GM03348 (cell line): ENCODE results near the gene SPTB.
A peak's percentile ranks its signal among the peaks of the same experiment; 100 is the strongest.

Experiments used
- DNase-seq: peaks from one replicate; pipeline ENCODE4 v3.0.0; 2012; ENCODE audit warnings: low spot score

SPTB gene

DNA sequence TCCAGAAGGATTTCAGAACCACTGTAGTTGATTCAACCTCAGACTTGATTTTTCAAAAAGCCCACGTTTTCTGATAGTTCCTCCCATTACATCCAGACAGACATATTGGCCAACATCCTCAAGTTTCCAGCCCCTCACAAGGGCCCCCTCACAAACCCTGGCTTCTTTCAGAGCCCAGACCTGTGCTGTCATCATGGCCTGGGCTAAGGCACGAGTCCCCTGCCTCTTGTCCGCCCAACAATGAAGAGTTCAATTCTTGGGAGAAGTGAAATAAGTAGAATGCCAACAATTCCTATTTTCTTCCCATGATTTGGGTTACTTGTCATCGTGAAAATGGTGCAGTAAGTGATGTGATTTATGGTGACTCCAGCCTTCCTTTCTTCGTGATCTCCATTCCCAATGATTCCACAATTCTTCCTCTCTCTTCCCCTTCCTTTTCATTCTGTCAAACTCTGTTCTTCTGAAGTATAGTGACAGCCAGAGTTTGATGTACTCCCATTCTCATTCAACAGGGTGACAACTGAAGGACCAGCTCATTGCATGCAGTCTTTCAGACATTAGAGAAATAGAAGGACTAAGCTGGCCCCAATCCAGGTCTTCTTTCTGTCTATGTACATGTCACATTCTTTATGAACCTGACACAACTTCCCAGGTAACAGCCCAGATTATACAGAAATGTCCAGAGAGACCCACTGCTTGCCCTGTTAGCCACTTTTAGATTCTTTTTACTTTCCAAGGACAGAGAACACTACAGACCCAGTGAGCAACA lies 29.2 kb downstream of the SPTB start:
- no peak for DNase-seq

DNA sequence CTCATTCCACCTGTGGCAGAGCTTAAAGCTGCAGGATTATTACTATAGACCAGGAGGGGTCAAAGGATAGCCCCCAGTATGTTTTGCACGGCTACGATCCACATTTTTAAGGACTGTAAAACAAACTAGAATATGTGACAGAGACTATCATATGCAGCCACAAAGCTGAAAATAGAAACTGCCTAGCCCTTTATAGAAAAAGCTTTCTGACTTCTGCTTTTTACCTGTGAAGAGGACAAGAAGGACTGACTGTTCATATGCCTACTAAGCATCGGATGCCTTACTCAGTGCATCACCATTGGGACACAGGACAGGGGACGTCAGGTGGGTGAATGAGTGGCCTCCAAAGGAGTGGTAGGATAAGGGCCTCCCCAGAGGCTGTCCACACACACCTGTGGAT lies 29.8 kb downstream of the SPTB start:
- DNase-seq, result no peak

DNA sequence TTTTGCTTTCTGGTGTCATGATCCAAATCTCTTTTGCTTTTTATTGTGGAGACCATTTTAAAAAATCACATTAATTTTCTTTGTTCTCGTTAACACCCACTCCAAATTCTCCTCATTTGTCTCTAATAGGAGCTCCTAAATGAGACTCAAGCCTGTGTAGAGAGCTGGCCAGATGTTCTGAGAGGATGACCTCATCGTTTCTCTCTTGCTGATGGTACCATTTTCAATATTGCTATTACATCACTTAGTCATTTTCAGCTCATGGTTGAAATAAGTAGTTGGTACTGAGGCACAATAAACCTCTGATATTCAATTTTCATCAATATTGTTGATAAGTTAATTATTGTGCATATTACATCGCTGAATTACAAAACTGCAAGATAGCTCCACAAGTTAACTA lies 31.5 kb downstream of the SPTB start:
- no peak for DNase-seq

DNA sequence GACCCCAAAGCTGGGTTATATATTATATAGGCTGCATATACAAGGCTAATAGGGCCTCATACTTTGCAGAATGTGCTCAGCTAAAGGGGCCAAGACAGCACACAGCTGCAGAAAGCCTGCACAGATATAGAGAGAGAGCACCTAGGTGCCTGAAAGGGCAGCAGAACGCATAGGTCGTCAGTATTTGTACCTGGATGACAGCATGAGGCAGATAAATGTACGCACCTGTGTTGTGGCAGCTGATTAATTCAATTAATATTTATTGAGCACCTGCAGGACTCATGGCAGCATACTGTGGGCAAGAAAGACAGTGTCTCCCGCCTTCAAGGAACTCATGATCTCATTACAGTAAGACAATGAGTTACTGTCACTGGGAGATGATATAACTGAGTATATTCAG lies 33.4 kb downstream of the SPTB start:
- DNase-seq, result no peak

DNA sequence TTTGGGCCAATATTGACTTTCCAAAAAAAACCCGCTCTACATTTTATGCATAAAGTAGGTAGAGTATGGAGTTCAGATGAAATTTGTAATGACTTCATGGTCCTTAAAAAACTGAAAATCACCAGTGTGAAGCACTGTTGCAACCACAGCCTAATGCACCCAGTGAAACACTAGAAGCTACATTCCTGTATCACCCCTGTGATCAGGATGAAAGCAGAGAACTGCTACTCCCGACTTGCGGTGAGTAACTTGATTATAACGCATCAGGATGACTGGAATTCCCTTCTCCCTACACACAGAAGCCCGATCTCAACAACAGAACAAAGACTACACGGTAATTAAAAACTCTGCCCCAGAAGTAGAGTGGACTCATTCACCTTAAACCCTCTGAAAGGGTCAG lies 33.8 kb downstream of the SPTB start:
- peak; percentile 32 for DNase-seq

DNA sequence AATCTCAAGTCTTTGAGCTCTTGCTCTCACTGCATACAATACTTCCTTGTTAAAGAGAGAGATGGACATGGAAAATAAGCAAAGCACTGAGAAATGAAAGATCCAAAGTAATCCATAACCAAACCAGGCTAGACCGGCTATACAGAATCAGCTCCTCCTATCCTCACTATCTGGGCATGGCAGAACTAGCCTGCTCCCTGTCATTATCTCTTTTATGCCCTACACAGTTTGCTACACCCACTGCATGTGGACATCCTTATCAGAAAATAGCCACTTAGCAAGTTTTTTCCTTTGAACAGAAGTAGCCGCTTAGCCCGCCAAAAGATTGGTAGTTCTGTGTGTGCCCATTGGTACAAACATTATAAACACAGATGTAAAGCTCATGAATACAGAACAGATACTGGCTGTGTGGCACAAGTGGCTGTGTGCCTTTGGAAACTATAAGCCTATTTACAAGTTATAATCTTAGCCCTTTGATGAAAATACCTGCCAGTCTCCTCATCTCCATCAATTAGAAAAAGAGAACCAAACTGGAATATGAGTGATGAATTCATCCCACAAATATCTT lies 34.7 kb downstream of the SPTB start:
- no peak for DNase-seq

DNA sequence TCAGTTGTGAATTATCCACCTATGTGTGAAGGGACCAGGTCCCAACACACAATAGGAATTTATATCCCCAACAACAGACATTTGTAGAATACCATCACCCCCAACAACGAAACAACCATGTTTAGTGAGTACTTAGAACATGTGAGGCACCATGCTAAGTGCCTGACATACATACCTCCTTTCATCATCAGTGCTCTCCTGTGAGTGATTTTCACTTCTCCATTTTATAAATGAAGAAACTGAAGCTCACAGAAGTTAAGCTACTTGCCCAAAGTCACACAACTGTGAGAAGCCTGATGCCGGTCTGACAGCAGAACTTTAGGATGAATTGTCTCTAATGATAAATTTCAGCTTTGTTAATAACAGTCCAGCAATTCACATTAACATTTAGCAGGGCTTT lies 35.4 kb downstream of the SPTB start:
- no peak for DNase-seq

DNA sequence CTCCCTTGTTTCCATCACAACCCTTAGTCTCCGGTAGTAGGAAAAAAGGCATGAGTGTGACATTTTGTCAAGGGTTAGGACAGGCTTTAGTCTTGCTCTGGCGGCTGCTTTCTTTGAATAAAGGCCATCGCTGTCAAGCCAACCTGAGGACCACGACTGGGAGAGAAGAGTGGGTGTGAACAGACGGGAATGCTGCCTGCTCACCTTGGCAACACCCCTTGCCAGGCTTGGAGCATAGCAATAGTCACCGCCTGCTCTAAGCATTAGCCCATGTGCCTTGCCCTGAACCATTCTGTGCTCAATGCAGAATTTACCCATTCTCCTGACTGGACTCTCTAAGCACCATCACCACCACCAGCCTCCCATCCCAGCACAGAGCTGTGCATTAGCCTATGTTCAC lies 36.2 kb downstream of the SPTB start:
- no peak for DNase-seq

DNA sequence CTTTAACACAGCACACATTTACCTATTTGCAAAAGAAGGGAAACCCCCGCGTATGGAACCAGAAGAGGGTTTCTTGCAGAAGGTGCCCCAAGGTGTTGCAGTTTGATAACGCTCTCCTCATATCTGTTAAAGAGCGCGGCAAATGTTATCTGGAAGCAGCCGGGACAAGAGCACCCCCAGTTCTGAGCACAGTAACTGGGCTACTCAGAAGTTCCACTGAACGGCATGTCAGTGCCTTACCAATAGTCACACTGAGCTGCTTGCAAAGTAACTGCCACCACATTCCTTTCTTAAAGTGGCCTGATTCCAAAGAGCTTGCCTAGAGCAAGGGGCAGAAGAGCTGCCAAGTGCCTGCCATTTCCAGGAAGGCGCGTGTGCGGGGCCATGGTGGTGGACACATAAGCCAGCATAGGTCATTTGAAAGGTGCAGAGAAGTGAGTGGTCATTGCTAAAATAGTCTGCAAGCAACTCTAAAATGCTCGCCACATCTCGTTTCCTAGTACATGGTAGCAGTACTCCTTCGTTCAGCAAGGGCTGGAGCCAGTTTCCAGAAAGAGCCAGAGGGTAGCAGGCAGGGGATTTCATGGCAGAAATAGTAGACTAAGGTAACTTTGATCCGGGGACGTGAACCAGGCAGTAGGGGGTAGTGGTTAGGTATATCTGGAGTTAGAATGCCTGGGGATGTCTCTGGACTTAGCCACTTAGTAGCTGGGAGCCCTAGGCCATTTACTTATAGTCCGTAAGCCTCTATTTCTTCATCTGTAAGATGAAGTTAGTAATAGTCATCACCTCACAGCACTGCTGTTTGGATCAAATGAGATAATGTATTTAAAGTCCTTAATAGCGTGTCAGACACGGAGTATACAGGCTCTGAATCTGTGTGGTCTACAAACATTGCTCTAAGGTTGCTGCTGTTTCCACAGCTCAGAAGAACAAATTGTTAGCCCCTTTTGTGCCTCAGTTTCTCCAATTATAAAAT lies 37.6 kb downstream of the SPTB start:
- DNase-seq, result no peak

DNA sequence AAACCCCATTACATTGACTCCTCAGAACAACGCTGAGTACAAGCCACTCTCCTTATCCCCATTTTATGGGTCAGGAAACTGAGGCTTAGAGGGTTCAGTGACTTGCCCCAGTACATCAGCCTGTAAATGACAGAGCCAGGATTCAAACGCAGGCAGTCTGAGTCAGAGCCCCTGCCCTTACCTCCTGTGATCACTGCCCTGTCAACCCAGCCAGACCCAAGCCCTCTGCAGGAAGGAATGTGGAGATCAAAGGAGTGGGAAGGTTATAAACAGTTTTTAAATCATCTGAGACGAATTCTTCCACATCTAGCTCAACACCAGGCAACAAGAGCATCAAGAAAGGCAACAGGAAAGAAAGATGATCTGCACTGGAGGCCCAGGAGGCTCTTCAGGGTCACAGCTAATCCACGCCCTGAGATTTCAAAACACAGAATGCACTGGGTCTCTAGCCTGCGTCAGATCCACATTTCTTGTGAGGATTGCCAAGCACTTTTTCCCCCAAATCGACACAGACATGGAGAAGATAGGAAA lies 38.5 kb downstream of the SPTB start:
- peak; percentile 52 for DNase-seq

DNA sequence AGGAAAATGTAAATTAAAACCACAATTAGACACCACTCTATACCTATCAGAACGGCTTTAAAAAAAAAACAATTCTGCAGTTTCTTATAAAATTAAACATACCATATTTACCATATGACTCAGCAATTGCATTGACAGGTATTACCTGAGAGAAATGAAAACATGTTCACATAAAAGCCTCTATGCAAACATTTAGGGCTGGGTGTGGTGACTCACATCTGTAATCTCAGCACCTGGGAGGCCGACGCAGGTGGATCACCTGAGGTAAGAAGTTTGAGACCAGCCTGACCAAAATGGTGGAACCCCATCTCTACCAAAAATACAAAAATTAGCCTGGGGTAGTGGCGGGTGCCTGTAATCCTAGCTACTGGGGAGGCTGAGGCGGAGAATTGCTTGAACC lies 41.1 kb downstream of the SPTB start:
- no peak for DNase-seq

DNA sequence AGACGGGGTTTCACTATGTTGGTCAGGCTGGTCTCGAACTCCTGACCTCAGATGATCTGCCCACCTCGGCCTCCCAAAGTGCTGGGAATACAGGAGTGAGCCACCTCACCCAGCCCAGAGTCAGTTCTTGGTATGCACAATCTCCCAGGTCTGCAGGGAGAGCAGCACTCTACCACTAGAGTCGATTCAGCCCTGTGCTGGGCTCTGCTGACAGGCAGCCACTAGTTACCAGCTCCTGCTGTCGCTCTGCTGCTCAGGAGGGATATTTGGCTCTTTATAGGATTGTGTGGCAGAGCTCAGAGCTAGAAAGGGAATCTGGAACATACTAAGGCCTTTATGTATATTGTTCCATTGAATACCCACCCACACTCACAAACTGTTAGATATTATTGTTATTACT lies 44.3 kb downstream of the SPTB start:
- DNase-seq, result no peak

DNA sequence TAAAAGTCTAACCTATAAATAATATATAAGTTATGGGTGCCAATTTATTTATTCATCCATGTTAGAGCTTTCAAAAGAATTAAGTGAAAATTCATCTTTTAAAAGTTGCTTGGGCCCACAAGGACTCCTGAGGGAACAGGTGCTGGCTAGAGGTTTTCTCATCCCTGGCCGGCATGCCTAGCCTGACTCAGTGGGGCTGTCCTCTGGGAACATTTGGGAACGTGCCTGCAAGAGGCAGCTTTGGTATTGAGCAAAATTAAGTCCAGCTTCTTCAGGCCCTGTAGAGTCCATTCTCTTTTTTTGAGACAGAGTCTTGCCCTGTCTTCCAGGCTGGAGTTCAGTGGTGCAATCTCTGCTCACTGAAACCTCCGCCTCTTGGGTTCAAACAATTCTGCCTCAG lies 44.7 kb downstream of the SPTB start:
- DNase-seq, result no peak

DNA sequence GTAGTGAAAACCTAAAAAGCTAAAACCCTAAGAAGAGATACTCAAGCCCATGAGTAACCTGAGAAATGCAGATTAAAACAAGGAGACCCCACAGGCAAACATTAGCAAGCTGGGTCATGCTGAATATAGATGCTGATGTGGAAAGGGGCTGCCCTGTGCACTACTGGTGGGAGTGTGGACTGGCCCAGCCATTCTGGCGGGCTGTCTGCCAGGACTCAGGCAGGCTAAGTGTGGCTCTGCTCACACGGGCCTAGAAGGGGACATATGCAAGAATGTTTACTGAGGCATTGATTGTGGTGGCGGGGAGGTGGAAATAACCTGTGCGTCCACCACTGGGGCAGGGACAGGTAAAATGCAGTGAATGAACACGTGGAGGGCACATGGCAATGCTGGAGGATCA lies 48.3 kb downstream of the SPTB start:
- DNase-seq, result no peak

DNA sequence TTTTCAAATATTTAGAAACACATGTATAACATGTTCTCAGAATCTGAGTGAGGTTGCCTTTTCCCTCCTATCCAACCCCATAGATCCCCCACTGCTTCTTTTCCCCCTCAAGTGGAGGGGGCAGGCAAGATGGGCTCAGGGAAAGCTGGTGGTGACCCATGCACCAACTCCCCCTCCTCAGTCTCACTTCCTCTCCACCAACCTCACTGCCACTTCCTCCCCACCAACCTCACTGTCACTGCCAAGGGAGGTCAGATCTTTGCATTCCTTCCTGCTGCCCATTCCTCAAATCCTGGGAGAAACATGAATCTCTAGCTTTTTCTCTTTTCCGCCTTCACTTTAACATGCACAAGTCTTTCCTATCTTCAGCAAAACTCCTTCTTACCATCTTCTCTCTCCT lies 48.7 kb downstream of the SPTB start:
- DNase-seq, result no peak

DNA sequence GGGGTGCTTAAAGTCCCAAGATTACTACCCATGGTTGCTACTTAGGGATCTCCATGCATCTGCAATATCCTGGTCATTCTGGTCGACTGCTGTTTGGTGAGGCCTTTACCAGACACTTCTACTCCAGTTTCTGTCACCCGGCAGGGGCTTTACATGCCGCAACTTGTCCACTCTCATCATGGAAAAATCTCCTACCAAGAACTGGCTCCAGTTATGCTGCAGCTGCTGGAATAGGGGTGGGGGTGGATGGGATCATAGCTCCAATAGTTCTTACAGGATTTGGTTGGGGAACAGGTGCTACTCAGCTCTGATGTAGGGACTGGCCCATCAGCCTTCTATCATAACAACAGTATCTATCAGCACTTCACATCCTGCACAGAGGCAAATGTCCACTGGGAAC lies 51.6 kb downstream of the SPTB start:
- no peak for DNase-seq

DNA sequence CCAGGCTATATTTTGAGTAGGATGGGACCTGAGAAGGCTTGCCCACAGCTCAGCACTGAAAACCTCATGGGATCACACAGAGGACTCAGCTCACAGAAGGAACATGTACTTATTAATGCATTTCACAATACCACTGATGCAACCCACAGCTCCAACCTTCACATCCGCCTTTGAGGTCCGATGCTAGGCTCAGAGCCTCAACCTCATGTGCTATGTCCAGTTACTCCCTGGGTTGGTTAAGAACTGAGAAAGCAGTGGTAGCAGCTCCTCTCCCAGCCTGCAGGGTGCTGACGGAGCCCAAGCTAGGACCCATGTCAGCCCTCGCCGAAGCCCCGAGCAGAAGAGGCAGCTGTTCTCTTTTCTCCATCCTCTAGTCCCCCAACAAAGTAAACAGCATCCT lies 52.9 kb downstream of the SPTB start:
- DNase-seq, result peak; percentile 16

DNA sequence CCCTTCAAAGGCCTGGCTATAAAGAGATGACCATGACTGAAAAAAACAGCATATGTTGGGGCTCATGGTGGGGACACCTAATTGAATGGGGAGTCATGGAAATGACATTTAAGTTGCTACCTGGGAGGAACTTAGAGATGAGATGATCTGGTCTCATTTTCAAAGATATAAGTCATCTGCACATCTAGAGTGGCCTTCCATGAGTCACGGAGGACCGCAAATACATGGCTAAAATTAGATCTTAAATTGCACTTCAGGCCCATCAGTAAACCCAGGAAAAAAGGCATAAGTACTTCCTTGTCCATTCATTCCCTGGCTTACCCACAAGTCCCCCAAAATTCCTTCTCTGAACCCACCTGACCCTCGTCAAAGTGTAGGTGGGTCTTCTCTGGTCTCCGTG lies 53.4 kb downstream of the SPTB start:
- peak; percentile 28 for DNase-seq

DNA sequence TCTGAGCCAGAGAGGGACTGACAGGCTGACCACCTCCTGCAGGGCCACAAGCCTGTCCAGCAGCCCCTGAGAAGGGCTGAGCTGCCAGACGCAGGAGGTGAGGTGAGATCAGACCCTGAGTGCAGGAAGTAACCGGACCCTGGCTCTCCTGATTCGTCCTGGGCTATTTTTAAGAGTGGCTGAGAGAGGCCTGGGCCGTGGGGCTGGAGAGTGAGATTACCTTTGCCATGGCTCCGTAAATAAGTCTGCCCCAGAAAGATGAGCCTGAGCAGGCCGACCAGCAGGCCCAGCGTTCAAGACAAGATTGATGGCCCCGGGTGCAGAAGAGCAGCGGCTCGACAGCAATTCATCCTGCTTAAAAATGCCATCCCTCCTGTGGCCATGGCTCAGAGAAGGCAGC lies 54.2 kb downstream of the SPTB start:
- no peak for DNase-seq

DNA sequence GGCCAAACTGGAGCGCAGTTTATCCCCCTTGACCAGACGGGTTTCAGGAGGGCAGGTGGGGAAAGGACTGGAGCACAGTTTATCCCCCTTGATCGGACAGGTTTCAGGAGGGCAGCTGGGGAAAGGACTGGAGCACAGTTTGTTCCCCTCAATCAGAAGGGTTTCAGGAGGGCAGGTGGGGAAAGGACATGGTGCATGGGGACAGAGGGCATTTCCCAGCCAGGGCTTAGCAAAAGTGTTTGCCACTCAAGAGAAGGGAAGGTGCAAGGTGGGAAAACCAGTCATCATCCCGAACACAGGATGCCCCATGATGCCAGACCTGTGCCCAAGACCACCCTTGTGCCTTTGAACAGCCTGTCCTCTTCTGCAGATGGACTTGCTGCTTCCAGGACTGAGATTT lies 54.7 kb downstream of the SPTB start:
- no peak for DNase-seq

DNA sequence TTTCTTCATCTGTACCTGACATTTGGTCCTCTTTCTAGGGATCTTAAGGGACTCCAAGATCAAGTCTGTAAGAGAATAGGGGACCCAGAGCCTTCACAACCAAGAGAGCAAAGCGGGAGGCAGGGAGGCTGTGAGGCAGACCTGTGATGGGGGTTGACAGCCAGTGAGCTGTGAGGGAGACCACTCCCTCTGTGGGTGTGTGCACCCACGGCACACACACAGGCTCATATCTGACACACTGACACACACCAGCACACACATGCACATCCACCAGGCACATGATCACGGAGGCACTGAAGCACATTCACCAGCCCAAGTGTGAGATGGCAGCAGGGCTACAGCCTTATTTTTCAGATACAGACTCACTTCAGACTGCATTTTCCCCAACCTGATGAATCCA lies 55.2 kb downstream of the SPTB start:
- no peak for DNase-seq

DNA sequence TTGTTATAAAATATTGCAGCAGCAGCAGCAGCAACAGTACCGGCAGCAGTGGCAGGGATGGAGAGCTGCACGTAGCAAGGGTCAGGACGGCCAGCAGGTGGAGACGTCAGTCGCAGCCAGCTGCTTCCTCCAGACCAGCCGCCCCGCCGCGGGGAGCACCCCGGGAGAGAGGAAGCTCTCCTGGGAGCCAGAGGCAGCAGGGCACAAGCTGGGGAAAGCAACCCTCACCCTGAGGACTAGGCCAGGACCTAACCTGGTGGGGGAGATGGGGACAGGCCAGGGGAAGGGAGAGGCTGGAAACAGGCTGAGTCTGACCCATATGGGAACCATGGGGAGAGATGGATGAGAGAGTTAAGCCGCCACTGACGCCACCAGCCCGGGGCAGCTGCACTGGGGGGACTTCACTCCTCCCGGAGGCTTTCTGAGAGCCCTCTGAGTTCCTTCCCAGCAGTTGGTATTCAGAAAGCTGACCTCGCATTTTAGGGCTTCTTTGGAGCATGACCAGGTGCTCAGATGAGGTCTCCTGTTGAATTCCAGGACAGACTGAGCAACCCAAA lies 56.3 kb downstream of the SPTB start:
- DNase-seq, result peak; percentile 94
